HepG2 (cell line): ENCODE results near the gene EIF1. TPM values are rescaled to one million over a fixed set of nuclear protein-coding genes. Genes with fewer than 3 reads are reported as not detected.

Experiments
- JDP2 ChIP-seq: sonication (generic); formaldehyde crosslinking; IDR thresholded peaks from 2 replicates; pipeline ENCODE4 v1.8.1; 2022; ENCODE audit warnings: missing genetic modification reagents, borderline replicate concordance
- REL ChIP-seq: sonication (generic); formaldehyde crosslinking; conservative IDR thresholded peaks from 2 replicates; pipeline ENCODE4 v1.8.0; 2022; ENCODE audit warnings: mild to moderate bottlenecking, missing genetic modification reagents, moderate library complexity
- ZFY ChIP-seq: sonication (generic); formaldehyde crosslinking; IDR thresholded peaks from 2 replicates; pipeline ENCODE4 v1.4.0; 2020; ENCODE audit warnings: missing genetic modification reagents
- ZNF34 ChIP-seq: sonication (generic); formaldehyde crosslinking; IDR thresholded peaks from 2 replicates; pipeline ENCODE4 v1.4.0; 2020; ENCODE audit warnings: mild to moderate bottlenecking, missing genetic modification reagents, borderline replicate concordance
- polyA plus RNA-seq, 8 experiments: library from polyadenylated mRNA; depleted of rRNA in 3 of 8; stranded (reverse) in 7 of 8; unstranded in 1 of 8; fragments of >200 nt; fragmentation: Illumina TruSeq in 4 of 8; extraction: Trizol in 4 of 8; gene quantifications; 2 replicates each; pipeline versions ENCODE4 v1.2.1 to v1.2.3, GENCODE V29; 2011 to 2016; ENCODE audit warnings: low read depth in 4 of 8, missing spikeins in 1 of 8, mixed read lengths in 1 of 8; ENCODE audit not compliant: insufficient read depth in 1 of 8
- total RNA-seq, 5 experiments: library from RNA; depleted of rRNA; stranded (reverse); fragments of >200 nt; fragmentation: Illumina TruSeq; extraction: Trizol; gene quantifications; 2 replicates each; pipeline ENCODE4 v1.2.3, GENCODE V29; 2016; ENCODE audit warnings: low read depth in 1 of 5
- TF ChIP-seq, protein P1 (sequence below): sonication (generic); formaldehyde crosslinking; IDR thresholded peaks from 2 replicates; pipeline ENCODE4 v1.5.1; 2020; ENCODE audit warnings: mild to moderate bottlenecking, missing genetic modification reagents, moderate library complexity
- TF ChIP-seq, protein P2 (sequence below): sonication (generic); formaldehyde crosslinking; IDR thresholded peaks from 2 replicates; pipeline ENCODE4 v1.5.0; 2020; ENCODE audit warnings: missing genetic modification reagents

Gene EIF1
- total and polyA plus RNA-seq, 2 of the 13 experiments (the other 11 are each of a cell fraction or from before 2014, with no cell fraction given): 147 to 517 TPM

DNA sequence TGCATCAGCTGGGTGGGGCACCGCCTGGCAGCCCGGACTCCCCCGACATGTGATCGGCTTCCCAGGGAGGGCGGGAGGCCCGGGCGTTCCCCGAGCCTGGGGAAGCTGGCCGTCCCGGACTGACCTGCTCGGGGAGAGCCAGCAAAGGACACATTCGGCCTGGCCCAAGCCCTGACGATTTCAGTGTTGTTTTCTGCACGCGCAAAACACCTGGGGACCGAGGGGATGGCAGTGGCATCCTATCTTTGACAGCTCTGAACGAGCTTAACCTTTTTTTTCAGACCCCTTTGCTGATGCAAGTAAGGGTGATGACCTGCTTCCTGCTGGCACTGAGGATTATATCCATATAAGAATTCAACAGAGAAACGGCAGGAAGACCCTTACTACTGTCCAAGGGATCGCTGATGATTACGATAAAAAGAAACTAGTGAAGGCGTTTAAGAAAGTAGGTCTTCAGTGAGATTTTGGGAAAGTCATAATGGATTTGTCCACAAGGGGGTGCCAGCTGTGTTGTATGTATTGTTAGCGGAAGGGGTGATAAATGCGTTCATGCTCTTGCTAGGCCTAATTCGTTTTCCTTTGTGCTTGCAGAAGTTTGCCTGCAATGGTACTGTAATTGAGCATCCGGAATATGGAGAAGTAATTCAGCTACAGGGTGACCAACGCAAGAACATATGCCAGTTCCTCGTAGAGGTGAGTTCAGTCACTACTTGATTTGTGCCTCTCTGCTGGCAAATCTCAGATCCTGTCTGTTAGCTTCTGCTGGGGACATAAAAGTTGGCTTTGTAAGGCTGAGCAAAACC, 1.0 kb downstream of the EIF1 start (continued):
- TF ChIP-seq REL (CRISPR knock-in tag): peak; percentile 7; the same call in 1 of the 2 replicates
- no peak for TF ChIP-seq JDP2
- TF ChIP-seq, protein P1, sequence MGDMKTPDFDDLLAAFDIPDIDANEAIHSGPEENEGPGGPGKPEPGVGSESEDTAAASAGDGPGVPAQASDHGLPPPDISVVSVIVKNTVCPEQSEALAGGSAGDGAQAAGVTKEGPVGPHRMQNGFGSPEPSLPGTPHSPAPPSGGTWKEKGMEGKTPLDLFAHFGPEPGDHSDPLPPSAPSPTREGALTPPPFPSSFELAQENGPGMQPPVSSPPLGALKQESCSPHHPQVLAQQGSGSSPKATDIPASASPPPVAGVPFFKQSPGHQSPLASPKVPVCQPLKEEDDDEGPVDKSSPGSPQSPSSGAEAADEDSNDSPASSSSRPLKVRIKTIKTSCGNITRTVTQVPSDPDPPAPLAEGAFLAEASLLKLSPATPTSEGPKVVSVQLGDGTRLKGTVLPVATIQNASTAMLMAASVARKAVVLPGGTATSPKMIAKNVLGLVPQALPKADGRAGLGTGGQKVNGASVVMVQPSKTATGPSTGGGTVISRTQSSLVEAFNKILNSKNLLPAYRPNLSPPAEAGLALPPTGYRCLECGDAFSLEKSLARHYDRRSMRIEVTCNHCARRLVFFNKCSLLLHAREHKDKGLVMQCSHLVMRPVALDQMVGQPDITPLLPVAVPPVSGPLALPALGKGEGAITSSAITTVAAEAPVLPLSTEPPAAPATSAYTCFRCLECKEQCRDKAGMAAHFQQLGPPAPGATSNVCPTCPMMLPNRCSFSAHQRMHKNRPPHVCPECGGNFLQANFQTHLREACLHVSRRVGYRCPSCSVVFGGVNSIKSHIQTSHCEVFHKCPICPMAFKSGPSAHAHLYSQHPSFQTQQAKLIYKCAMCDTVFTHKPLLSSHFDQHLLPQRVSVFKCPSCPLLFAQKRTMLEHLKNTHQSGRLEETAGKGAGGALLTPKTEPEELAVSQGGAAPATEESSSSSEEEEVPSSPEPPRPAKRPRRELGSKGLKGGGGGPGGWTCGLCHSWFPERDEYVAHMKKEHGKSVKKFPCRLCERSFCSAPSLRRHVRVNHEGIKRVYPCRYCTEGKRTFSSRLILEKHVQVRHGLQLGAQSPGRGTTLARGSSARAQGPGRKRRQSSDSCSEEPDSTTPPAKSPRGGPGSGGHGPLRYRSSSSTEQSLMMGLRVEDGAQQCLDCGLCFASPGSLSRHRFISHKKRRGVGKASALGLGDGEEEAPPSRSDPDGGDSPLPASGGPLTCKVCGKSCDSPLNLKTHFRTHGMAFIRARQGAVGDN (CRISPR knock-in tag): peak; percentile 62
- peak; percentile 80; the same call in 1 of the 2 replicates for TF ChIP-seq ZNF34 (CRISPR knock-in tag)
- TF ChIP-seq ZFY (CRISPR knock-in tag): no peak
- TF ChIP-seq, protein P2, sequence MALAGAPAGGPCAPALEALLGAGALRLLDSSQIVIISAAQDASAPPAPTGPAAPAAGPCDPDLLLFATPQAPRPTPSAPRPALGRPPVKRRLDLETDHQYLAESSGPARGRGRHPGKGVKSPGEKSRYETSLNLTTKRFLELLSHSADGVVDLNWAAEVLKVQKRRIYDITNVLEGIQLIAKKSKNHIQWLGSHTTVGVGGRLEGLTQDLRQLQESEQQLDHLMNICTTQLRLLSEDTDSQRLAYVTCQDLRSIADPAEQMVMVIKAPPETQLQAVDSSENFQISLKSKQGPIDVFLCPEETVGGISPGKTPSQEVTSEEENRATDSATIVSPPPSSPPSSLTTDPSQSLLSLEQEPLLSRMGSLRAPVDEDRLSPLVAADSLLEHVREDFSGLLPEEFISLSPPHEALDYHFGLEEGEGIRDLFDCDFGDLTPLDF: no peak
